NCI-H2196 (cell line): ENCODE measurements around the gene HTR1D.
"Not testable (repeated sequence)": the region's sequence is repeated elsewhere in the genome, so short reads cannot be mapped to it uniquely, and the experiment has no call there.

Experiments
- DNase-seq: peaks from one replicate; lab custom pipeline; 2025; ENCODE audit not compliant: unreplicated experiment; lab: John Stamatoyannopoulos, UW

The HTR1D gene

GRCh38 chr1:23221107-23221506 is 3.8 kb upstream of the HTR1D start:
- no peak for DNase-seq

GRCh38 chr1:23216771-23217420 is 406 bp downstream of the HTR1D start:
- peak; percentile 22 for DNase-seq

- DNase-seq = no peak
These were observed 1.4 kb downstream of the HTR1D start for GRCh38 chr1:23215751-23216449.

GRCh38 chr1:23215291-23215690 is 2.0 kb downstream of the HTR1D start:
- DNase-seq = no peak

DNA sequence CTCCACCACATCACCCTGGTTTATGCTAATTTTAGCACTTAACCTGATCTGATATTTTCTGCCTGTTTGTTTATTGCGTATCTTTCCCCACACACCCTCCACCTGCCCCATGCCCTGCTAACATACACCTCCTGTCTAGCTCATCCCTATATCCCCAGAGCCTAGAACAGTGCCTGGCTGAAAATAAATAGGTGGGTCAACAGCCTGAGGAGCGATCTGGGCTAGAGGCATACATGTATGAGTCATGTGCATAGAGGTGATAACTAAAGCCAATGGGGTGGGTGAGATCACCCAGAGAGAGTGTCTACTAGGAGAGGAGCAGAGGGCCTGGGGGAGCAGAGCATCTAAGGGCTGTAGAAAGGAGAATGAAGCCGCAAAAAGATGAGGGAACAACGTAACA is 2.7 kb downstream of the HTR1D start:
- no peak for DNase-seq

GRCh38 chr1:23211955-23212354 is 5.3 kb downstream of the HTR1D start:
- DNase-seq = no peak

DNA sequence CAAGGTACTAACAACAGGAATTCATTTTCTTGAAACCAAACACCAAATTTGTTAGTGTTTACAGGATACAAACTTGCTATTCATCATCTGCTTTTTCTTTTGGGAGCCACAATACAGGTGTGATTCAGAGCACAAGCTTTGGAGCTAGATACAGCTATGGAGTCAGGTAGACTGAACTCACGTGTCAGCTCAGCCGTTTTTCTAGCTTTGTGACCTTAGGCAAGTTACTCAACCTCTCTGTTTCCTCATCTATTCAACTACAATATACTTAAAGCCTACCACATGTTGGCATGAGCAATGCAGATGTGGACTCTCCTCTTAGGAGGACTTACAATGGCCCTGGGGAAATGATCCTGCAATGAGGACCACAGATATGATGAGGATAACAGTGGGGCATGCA is 6.3 kb downstream of the HTR1D start:
- no peak for DNase-seq

DNA sequence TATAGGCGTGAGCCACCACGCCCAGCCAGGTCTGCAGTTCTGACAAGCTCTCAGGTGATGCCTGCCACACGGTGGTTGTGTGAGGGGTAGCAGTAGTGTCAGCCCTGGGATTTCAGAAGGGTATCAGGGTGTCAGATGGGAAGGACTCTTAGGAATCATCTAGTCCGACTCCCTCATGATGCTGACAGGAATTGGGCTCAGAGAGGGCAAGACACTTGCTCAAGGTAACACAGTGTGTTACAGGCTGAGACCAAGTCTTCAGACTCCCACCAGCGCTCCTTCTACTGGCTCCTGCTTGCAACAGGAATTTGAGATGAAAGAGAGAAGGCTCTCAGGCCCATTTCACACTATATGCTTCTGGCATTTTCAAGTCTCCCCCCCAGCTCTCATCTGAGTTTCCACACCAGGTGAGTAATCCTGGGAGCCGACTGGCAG is 6.9 kb downstream of the HTR1D start:
- DNase-seq = no peak

GRCh38 chr1:23209770-23210169 is 7.5 kb downstream of the HTR1D start:
- no peak for DNase-seq

GRCh38 chr1:23208527-23208926 is 8.8 kb downstream of the HTR1D start:
- no peak for DNase-seq

DNA sequence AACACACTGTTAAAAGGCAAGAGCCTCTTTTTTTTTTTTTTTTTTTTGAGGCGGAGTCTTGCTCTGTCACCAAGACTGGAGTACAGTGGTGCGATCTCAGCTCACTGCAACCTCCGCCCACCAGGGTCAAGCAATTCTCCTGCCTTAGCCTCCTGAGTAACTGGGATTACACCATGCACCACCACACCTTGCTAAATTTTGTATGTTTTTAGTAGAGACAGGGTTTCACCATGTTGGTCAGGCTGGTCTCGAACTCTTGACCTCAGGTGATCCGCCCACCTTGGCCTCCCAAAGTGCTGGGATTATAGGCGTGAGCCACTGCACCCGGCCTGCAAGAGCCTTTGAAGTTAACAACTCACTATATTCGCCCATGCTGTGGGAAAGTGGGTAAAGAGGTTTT is 9.6 kb downstream of the HTR1D start:
- not testable (repeated sequence) for DNase-seq

- DNase-seq = no peak
These were observed 15.0 kb downstream of the HTR1D start for GRCh38 chr1:23202263-23202749.

- no peak for DNase-seq
These were observed 16.4 kb downstream of the HTR1D start for GRCh38 chr1:23200883-23201282.

DNA sequence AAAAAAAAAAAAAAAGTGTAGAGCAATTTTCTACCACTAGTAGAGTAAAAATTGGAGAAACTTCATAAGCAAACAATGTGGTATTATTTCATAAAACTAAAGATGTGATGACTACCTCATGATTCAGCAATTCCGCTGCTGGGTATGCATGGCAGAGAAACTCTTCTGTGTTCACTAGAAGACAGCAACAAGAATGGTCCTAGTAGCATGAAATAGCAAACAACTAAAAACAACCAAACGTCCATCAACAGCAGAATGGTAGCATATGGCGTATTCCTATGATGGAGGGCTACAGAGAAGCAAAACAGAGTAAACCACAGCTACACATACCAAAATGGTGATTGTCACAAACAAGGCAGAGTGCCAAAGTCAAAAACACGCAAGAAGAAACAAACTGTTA is 18.9 kb downstream of the HTR1D start:
- DNase-seq = no peak

- no peak for DNase-seq
These were observed 20.5 kb downstream of the HTR1D start for GRCh38 chr1:23196627-23197328.

- DNase-seq = no peak
These were observed 22.9 kb downstream of the HTR1D start for GRCh38 chr1:23194119-23194984.

DNA sequence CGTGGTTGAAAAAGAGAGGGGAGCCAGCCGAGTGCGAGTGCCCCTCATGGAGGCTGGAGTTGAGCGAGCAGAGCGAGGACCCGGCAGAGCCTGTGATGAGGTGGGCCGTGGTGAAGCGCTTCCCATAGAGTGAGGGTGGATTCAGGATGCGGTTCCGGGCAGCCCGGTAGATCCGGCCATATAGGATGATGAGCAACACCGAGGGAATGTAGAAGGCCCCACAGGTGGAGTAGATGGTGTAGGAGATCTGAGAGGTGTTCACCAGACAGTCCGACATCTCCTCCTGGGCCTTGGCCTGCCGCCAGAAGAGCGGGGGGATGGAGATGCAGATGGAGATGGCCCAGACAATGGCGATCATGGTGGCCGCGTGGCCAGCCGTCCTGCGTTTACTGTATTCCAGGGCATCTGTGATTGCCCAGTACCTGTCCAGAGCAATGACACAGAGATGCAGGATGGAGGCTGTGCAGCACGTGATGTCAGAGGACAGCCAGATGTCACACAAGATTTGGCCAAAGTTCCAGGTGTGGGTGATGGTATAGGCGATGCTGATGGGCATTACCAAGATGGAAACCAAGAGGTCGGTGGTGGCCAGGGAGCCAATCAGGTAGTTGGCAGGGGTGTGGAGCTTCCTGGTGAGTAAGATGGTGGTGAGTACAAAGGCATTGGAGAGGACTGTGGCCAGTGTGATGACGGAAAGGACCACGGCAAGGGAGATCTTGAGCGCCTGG is 23.7 kb downstream of the HTR1D start:
- DNase-seq = no peak

DNA sequence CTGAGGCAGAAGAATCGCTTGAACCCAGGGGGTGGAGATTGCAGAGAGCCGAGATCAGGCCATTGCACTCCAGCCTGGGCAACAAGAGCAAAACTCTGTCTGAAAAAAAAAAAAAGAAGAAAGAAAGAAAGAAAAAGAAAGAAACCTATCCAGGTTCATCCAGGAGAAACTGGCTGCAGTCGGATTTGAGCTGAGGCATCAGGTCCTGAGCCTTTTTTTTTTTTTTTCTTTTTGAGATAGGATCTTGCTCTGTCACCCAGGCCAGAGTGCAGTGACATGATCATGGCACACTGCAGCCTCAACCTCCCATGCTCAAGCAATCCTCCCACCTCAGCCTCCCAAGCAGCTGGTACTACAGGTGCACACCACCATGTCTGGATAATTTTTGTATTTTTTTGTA is 26.1 kb downstream of the HTR1D start:
- no peak for DNase-seq

DNA sequence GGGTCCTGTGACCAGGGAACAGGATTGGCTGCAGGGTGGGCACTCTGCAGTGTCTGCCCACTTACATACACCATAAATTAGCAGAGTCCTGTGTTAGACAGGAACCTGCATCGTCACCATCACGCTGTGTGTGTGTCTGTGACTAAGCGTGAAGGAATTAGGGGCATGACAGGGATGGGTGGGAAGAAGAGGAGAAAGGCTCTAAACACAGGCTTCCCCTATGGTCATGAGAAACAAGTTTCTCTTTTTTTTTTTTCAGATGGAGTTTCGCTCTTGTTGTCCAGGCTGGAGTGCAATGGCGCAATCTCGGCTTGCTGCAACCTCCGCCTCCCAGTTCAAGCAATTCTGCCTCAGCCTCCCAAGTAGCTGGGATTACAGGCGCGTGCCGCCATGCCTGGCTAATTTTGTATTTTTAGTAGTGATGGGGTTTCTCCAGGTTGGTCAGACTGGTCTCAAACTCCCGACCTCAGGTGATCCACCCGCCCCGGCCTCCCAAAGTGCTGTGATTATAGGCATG is 28.3 kb downstream of the HTR1D start:
- DNase-seq = not testable (repeated sequence)

GRCh38 chr1:23188434-23188884 is 28.8 kb downstream of the HTR1D start:
- DNase-seq = no peak
